Retinal pigment epithelial cell (primary cell): ENCODE results near the gene VAMP4.
A peak's percentile ranks its signal among the peaks of the same experiment; 100 is the strongest.

Source experiments
- DNase-seq: peaks from one replicate; pipeline ENCODE4 v3.0.0-alpha.2; 2010; ENCODE audit warnings: low read depth
- H3K4me3 ChIP-seq: 2 replicates; pipeline ENCODE4 v1.5.1; 2011; ENCODE audit warnings: mild to moderate bottlenecking, low read length, control low read depth, moderate library complexity
- TF ChIP-seq, protein P1 (sequence below): conservative IDR thresholded peaks from 2 replicates; pipeline ENCODE4 v1.5.1; 2011; ENCODE audit warnings: low read depth, low read length, control low read depth, inconsistent platforms

VAMP4 gene

DNA sequence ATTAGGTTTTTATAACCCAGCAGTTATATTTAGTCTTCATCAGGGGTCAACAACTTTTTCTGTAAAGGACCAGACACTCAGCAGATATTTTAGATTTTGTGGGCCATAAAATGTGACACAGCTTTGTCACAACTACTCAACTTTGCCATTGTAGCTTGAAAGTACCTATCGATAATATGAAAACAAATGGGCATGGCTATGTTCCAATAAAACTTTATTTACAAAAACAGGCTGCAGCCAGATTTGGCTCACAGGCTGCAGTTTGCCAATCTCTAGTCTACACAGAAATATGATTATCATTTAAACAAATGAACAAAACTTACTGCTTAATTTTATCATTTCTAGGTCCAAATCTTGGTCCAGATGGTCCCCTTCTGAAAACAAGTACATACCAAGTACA lies 23.0 kb downstream of the VAMP4 start:
- DNase-seq = no peak
- TF ChIP-seq, protein P1, sequence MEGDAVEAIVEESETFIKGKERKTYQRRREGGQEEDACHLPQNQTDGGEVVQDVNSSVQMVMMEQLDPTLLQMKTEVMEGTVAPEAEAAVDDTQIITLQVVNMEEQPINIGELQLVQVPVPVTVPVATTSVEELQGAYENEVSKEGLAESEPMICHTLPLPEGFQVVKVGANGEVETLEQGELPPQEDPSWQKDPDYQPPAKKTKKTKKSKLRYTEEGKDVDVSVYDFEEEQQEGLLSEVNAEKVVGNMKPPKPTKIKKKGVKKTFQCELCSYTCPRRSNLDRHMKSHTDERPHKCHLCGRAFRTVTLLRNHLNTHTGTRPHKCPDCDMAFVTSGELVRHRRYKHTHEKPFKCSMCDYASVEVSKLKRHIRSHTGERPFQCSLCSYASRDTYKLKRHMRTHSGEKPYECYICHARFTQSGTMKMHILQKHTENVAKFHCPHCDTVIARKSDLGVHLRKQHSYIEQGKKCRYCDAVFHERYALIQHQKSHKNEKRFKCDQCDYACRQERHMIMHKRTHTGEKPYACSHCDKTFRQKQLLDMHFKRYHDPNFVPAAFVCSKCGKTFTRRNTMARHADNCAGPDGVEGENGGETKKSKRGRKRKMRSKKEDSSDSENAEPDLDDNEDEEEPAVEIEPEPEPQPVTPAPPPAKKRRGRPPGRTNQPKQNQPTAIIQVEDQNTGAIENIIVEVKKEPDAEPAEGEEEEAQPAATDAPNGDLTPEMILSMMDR = no peak
- no peak overlapping the region for H3K4me3 ChIP-seq

DNA sequence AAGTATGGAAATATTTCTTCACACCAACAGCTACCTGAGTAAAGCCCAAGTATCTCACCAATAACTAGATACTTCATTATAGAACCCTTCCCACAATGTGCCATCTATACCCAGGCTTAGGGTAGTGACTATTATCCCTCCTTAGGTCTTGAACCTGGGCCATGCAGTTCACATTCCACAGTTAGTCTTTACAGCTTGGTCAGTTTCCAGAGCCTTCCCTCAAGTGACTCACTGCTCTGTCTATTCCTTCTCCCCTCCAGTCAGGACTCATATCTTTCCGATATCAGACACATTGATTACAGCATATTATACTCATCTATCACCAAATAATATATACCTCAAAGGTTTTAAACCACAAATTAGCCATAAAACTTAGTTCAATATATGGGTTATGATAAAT lies 23.6 kb downstream of the VAMP4 start:
- no peak for DNase-seq
- TF ChIP-seq, protein P1 = no peak
- no peak overlapping the region for H3K4me3 ChIP-seq

- DNase-seq = no peak
- TF ChIP-seq, protein P1 = no peak
- H3K4me3 ChIP-seq = no peak overlapping the region
Measured at GRCh38 chr1:171717062-171717718, 24.7 kb downstream of the VAMP4 start.

DNA sequence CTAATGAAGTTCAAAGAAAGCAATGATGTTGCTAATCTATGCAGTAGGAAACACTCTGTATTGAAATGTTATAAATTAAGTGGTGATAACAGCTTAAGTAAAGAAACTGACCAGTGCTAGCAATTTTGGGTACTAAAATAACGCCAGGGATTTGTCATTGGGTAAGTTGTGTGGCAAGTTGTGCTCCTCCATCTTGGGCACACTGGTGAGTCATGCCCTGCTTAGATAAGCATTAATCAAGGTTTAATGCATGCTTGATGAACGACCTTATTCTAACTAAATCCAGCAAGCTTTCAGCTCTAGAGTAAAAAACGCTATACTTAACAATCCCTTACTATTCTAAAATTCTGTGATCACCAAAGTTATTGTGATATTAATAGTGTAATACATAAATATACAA lies 25.2 kb downstream of the VAMP4 start:
- DNase-seq = no peak

DNA sequence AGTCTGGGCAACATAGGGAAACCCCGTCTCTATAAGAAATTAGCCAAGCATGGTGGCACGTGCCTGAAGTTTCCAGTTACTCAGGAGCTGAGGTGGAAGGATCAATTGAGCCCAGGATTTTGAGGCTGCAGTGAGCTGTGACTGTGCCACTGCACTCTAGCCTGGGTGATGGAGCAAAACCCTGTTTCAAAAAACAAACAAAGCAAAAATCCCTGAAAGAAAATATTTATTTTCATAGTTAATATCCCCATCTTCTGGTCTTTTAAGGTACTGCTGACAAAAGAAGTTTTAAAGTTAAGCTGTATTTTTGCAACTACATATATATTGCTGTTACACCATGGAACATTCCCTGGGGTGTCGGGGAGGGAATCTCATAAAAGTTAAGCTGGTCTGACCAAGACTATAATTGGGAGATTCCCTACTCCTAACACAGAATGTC lies 26.0 kb downstream of the VAMP4 start:
- TF ChIP-seq, protein P1 = peak; percentile 45
- no peak overlapping the region for H3K4me3 ChIP-seq
- no peak for DNase-seq

More for the DNA sequence above, 25.2 kb downstream of the VAMP4 start:
- TF ChIP-seq, protein P1 = no peak
- no peak overlapping the region for H3K4me3 ChIP-seq

- TF ChIP-seq, protein P1 = no peak
- H3K4me3 ChIP-seq = no peak overlapping the region
- DNase-seq = no peak
Measured at GRCh38 chr1:171712341-171712740, 29.5 kb downstream of the VAMP4 start.

DNA sequence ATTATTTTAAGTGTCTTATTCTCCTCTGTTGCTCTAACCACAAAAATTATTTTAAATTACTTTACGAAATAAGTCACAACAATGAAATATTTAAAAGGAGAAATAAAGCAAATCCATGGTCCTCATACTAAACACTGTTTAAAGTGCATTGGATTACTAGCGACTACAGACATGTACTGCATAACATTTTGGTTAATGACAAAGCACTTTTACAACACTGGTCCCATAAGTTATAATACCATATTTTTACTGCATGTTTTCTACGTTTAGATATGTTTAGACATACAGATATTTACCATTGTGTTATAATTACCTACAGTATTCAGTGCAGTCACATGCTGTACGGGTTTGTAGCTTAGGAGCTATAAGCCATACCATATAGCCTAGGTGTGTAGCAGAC lies 30.2 kb downstream of the VAMP4 start:
- TF ChIP-seq, protein P1 = no peak
- DNase-seq = no peak
- H3K4me3 ChIP-seq = no peak overlapping the region
